GM19025 (cell line): ENCODE measurements around the gene TFPT.
"Not testable (repeated sequence)": the region's sequence is repeated elsewhere in the genome, so short reads cannot be mapped to it uniquely, and the experiment has no call there.

Experiments used
- ATAC-seq: cut with Tn5 transposase; IDR thresholded peaks from one replicate; pipeline ENCODE4 v1.9.1; 2021; ENCODE audit warnings: mild to moderate bottlenecking, low read depth, moderate library complexity; ENCODE audit not compliant: unreplicated experiment

The TFPT gene

GRCh38 chr19:54125713-54126112, 10.3 kb upstream of the TFPT start:
- ATAC-seq: no peak

DNA sequence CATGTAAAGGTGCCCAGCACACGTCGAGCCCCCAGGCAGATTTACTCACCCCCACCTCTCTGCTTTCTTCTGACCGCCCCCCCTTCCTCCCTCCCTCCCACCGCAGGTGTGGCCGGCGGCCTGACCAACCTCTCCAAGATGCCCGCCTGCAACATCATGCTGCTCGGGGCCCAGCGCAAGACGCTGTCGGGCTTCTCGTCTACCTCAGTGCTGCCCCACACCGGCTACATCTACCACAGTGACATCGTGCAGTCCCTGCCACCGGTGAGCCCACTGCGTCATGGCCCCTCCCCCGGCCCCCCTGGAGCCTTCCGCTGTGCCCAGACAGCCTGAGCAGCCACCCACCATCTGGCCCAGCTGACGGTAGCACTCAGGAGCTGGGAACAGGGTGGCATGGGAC, 8.9 kb upstream of the TFPT start:
- ATAC-seq: no peak

GRCh38 chr19:54123682-54124081, 8.2 kb upstream of the TFPT start:
- ATAC-seq: no peak

DNA sequence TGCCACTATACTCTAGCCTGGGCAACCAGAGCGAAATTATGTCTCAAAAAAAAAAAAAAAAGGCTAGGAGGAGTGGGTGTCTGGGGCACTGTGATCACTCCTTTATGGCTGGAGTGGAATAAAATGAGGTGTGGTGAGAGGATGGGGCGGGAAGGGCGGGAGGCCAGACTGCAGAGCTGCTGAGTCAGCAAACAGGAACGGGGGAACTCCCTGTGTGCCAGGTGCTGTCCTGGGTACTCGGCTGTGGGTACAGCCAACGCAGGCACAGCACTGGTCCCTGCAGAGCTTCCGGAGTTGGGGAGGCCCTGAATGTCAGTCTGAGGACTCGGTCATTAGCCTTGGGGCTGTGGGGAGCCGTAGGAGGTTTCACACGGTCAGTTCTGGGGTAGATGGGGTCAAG, 5.8 kb upstream of the TFPT start:
- no peak for ATAC-seq

DNA sequence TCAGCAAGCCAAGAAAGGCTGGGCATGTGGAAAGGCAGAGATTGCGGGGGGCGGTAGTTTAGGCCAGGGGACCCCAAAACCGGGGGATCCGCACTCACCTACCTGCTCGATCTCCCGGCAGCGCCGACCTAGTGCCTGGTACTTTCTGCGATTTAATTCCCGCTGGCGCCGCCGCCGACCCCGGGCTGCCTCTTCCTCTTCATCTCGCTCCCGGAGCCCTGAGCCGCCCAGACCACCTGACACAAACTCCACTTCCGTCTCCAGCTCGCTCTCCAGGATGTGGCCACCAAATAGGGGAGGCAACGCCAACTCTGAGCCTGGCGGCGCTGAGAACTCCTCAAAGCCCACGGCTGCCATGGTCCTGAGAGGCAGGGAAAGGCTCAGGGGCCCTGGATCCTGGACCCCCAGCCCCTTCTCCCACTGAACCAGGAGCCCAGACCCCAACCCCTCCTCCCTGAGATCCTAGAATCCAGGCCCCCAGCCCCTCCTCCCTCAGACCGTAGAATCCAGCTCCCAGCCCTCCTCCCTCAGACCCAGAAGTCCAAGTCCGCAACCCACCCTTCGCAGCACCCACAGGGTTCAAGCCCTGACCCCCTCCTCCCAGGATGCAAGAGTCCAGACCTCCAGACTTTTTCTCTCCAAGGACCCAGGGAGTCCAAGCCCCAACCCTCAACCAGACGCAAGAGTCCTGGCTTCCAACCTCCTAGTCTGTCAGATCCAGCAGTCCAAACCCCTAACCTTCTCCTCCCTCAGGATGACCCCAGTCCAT, 933 bp downstream of the TFPT start:
- no peak for ATAC-seq

- ATAC-seq: no peak
These were observed 5.8 kb downstream of the TFPT start for GRCh38 chr19:54109651-54110050.

- ATAC-seq: no peak
These were observed 7.0 kb downstream of the TFPT start for GRCh38 chr19:54108496-54108895.

GRCh38 chr19:54107876-54108490, 7.5 kb downstream of the TFPT start:
- no peak for ATAC-seq

DNA sequence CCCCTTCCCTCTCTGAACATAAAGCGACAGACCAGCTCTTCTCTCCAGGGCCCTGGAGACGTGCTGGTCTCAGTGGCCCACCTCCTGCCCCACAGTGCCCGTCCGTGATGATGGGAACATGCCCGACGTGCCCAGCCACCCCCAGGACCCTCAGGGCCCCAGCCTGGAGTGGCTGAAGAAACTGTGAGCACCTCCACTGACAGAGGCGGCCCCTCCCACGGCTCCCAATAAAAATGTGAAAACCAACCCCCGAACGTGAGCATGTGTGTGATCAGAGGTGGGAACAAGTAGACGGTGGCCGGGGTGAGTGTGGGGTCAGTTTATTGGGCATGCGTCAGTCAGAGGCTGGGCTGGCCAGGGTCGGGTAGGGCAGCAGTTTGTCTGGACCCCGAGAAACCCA, 8.7 kb downstream of the TFPT start:
- no peak for ATAC-seq

DNA sequence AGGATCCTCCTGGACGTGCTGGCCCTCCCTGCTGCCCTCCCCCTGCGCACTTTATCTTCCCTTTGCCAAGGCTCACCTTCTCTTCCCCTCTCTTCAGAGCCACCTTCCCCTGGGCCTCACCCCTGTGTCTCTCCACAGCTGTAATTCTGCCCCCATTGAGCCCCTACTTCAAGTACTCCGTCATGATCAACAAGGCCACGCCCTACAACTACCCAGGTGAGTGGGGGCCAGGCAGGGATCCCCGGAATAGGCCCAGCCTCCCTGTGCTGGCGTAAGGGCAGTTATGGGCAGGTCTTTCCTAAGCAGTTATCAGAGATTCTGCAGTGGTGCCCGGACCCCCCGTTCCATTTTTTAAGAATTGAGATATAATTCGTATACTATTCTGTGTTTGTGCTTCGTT, 9.7 kb downstream of the TFPT start:
- ATAC-seq: no peak

DNA sequence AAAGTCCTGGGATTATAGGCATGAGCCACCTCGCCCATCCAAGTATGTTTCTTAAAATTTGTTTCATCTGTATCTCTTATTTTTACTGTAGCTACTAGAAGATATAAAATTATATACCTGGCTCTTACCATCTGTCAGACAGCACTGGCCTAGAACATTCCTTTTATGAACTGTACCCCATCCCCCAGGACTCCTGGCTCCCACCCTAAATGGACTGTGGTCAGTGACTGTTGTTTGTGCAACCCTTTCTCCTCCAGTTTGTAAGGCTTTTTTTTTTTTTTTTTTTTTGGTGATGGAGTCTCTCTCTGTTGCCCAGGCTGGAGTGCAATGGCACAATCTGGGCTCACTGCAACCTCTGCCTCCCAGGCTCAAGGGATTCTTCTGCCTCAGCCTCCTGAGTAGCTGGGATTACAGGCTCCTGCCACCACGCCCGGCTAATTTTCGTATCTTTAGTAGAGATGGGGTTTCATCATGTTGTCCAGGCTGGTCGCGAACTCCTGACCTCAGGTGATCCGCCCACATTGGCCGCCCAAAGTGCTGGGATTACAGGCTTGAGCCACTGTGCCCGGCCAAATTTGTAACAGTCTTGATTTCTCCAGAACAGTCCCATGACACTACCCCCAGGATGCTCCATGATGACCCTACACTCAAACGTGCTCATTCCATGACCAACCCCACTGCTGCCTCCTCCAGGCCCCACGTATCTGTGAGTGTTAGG, 10.3 kb downstream of the TFPT start:
- ATAC-seq: no peak

DNA sequence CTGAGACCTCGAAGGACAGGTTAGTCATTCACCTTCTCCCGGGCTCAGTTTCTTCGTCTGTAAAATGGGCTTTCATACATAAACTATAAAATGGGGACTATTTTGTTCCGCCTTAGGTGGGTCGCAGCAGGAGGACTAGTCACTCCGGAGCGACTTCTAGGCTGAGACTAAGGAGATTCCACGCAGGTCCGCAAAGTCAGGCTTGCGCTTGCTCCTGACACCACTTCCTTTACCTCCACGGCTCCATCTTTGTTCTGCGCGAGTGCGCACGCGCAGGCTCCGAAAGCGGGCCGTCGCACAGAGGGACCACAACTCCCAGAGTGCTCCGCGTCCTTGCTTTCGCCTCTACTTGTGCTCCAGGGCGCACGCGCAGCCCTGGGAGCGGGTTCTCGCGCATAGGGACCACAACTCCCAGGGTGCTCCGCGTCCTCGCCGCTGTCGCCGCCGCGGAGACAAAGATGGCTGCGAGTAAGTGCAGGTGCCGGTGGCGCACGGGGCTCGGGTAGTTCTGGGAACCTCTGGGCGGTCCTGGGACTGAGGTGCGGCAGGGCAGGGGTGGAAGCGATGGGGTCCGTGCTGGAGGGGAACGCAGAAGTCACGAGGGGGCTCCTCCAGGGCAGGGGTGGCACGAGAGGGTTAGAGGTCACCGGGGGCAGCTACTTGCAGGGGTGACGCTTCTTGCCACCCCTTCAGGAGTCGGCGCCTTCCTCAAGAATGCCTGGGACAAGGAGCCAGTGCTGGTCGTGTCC, 12.9 kb downstream of the TFPT start, which contains the start of gene NDUFA3:
Gene NDUFA3, plus strand, starts transcription at position 435 of the 749 bp plus-strand sequence. Its CDS starts 24 bp downstream, at position 459.
- peak; percentile 97 for ATAC-seq

- no peak for ATAC-seq
These were observed 14.9 kb downstream of the TFPT start, which contains the start of gene OSCAR for GRCh38 chr19:54100561-54100960. Gene OSCAR, minus strand, starts transcription at chr19:54100803. Its CDS starts 11 bp downstream, at chr19:54100792.

DNA sequence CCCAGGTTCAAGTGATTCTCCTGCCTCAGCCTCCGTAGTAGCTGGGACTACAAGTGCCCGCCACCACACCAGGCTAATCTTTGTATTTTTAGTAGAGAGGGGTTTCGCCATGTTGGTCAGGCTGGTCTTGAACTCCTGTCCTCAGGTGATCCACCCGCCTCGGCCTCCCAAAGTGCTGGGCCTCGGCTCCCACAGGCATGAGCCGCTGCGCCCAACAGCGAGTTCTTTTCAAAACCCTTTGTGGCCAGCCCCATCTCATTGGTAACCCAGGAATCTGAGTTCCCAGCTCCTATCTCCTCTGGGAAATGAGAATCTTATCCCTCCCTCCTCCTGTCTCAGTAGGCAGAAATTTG, 15.6 kb downstream of the TFPT start:
- ATAC-seq: not testable (repeated sequence)

DNA sequence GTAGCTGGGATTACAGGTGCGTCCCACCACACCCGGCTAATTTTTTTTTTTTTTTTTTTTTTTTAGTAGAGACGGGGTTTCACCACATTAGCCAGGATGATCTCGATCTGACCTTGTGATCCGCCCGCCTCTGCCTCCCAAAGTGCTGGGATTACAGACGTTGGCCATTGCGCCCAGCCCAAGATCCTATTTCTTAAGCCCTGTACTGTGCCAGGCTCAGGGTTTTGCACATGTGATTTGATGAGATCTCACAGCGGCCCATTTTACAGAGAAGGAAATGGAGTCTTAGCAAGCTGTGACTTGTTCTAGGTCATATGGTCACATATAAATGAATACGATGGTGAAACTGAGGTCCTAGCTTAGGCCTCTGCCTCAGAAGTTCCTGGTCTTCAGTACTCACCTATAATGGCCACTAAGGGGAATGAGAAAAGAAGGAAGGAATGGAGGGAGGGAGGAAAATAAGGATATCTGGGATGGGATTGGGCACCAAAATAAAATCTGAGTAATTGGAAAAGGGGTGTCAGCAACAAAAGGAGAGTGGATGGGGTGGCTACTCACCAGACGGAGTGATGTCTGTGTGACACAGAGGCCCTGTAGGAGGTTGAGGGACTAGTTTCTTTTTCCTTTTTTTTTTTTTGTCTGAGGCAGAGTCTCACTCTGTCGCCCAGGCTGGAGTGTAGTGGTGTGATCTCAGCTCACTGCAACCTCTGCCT, 16.1 kb downstream of the TFPT start:
- no peak for ATAC-seq

- no peak for ATAC-seq
These were observed 18.8 kb downstream of the TFPT start for GRCh38 chr19:54096617-54097106.

DNA sequence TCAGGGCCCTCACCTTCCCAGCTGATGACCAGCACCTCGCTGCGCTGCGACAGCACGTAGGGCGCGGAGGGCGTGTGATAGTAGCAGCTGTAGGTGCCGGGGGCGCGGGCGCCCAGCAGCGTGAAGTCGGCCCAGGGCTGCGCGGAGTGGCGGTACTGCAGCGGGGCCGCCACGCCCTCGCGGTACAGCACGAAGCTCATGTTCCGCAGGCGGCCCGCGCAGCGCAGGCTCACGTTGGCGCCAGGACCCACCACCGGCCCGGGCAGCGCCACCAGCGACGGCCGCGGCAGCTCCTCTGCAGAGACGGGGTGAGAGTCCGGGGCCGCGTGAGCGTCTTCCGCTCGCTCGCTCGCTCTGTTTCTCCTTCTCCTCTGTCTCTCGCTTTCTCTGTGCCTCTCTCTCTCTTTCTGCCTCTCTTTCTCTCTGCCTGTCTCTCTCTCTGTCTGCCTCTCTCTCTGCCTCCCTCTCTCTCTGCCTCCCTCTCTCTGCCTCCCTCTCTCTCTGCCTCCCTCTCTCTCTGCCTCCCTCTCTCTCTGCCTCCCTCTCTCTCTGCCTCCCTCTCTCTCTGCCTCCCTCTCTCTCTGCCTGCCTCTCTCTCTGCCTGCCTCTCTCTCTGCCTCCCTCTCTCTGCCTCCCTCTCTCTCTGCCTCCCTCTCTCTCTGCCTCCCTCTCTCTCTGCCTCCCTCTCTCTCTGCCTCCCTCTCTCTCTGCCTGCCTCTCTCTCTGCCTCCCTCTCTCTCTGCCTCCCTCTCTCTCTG, 19.4 kb downstream of the TFPT start:
- not testable (repeated sequence) for ATAC-seq

DNA sequence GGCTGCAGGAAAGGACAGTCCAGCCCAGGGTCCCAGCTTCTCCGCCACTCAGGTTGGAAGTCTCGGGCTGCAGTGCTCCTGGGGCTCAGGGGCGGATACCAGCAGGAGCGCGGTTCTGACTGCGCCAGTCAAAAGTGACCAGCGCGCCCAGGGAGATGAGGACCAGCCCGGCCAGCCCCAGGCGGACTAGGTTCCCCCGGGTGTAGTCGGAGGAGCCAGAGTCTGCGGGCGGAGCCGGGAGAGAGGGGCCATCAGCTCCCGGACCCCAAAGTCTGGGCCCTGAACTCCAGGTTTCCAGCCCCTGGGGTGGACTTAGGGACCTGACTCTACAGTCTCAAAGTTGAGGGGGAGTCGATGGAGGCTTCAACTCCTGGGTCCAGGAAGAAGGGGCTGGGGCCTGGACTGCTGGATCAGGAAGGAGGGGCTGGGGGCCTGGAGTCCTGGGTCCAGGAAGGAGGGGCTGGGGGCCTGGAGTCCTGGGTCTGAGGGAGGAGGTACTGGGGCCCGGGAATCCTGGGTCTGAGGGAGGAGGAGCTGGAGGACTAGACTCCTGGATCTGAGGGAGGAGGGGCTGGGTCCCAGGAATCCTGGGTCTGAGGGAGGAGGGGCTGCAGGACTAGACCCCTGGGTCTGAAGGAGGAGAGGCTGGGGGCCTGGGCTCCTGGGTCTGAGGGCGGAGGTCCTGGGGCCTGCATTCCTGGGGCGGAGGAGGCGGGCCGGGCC, 20.2 kb downstream of the TFPT start:
- ATAC-seq: no peak
